GM12891 (cell line): Measurements from ENCODE around the gene SDHA.

Source experiments
- DNase-seq: peaks from one replicate; pipeline ENCODE4 v3.0.0; 2011; ENCODE audit warnings: low spot score; ENCODE audit not compliant: insufficient read length
- FAIRE-seq: peaks from 2 replicates; lab custom pipeline; 2011; peaks lifted over from hg19 to GRCh38; lab: Jason Lieb, UNC
- PAX5 ChIP-seq: IDR thresholded peaks from 2 replicates; pipeline ENCODE4 v1.6.1; 2011; ENCODE audit warnings: low read length, moderate library complexity, mild to moderate bottlenecking; ENCODE audit not compliant: insufficient read depth, severe bottlenecking
- POLR2A ChIP-seq: IDR thresholded peaks from 2 replicates; pipeline ENCODE4 v1.6.1; 2011; ENCODE audit warnings: low read depth, low read length, control low read depth
- POLR2AphosphoS5 ChIP-seq: IDR thresholded peaks from 2 replicates; pipeline ENCODE4 v1.6.1; 2011; ENCODE audit warnings: low read depth, low read length, control low read depth
- POU2F2 ChIP-seq: IDR thresholded peaks from 2 replicates; pipeline ENCODE4 v1.6.1; 2011; ENCODE audit warnings: low read depth, mild to moderate bottlenecking, control low read depth, low read length, moderate library complexity
- SPI1 ChIP-seq: IDR thresholded peaks from 2 replicates; pipeline ENCODE4 v1.6.1; 2011; ENCODE audit warnings: low read depth, low read length, control low read depth
- TAF1 ChIP-seq: IDR thresholded peaks from 2 replicates; pipeline ENCODE4 v1.6.1; 2011; ENCODE audit warnings: low read depth, low read length, control low read depth

The SDHA gene

GRCh38 chr5:190366-191035, 27.6 kb upstream of the SDHA start:
- DNase-seq (no peak), FAIRE-seq (peak; percentile 72)
- TF ChIP-seq POLR2AphosphoS5 = no peak
- TF ChIP-seq POU2F2 = no peak
- TF ChIP-seq PAX5 = no peak
- no peak for TF ChIP-seq POLR2A
- no peak for TF ChIP-seq TAF1
- no peak for TF ChIP-seq SPI1

GRCh38 chr5:191036-191948, 26.8 kb upstream of the SDHA start, which contains the start of gene LRRC14B:
Gene LRRC14B, plus strand, starts transcription at chr5:191495. Its CDS starts 44 bp downstream, at chr5:191539.
- TF ChIP-seq POLR2AphosphoS5 = no peak
- TF ChIP-seq SPI1 = no peak
- TF ChIP-seq PAX5 = no peak
- no peak for TF ChIP-seq POLR2A
- no peak for TF ChIP-seq TAF1
- TF ChIP-seq POU2F2 = no peak
- DNase-seq (peak; percentile 65), FAIRE-seq (peak; percentile 90)

GRCh38 chr5:191949-192690, 26.0 kb upstream of the SDHA start:
- FAIRE-seq = no peak
- TF ChIP-seq TAF1 = no peak
- no peak for TF ChIP-seq POU2F2
- no peak for TF ChIP-seq POLR2A
- TF ChIP-seq POLR2AphosphoS5 = no peak
- no peak for TF ChIP-seq SPI1
- TF ChIP-seq PAX5 = no peak
- DNase-seq = no peak

- TF ChIP-seq TAF1 = no peak
- no peak for TF ChIP-seq POLR2A
- FAIRE-seq (no peak), DNase-seq (no peak)
These were observed 25.5 kb upstream of the SDHA start for GRCh38 chr5:192691-192969.

GRCh38 chr5:192970-193831, 24.9 kb upstream of the SDHA start:
- no peak for TF ChIP-seq PAX5
- TF ChIP-seq POLR2A = no peak
- no peak for TF ChIP-seq POU2F2
- TF ChIP-seq SPI1 = no peak
- no peak for TF ChIP-seq TAF1
- TF ChIP-seq POLR2AphosphoS5 = no peak
- FAIRE-seq = no peak

GRCh38 chr5:194102-194501, 24.0 kb upstream of the SDHA start:
- DNase-seq (no peak), FAIRE-seq (no peak)
- TF ChIP-seq POLR2AphosphoS5 (no peak), TAF1 (no peak), SPI1 (no peak), POLR2A (no peak), POU2F2 (no peak), PAX5 (no peak)

More at GRCh38 chr5:192970-193831, 24.9 kb upstream of the SDHA start:
- DNase-seq = no peak

GRCh38 chr5:194603-195209, 23.4 kb upstream of the SDHA start:
- no peak for FAIRE-seq
- DNase-seq = no peak
- TF ChIP-seq POLR2AphosphoS5 = no peak
- TF ChIP-seq POLR2A = no peak
- no peak for TF ChIP-seq SPI1
- TF ChIP-seq POU2F2 = no peak
- no peak for TF ChIP-seq TAF1
- TF ChIP-seq PAX5 = no peak
